NT2/D1 (cell line): Measurements from ENCODE around the gene NSMF.

Experiments used
- SUZ12 ChIP-seq: IDR thresholded peaks from 2 replicates; pipeline ENCODE4 v1.6.1; 2011; ENCODE audit not compliant: insufficient read length, insufficient read depth; ENCODE audit errors: extremely low read depth
- YY1 ChIP-seq: IDR thresholded peaks from 2 replicates; pipeline ENCODE4 v1.6.1; 2011; ENCODE audit not compliant: insufficient read length, insufficient read depth

- TF ChIP-seq SUZ12 (no peak), YY1 (no peak)
These were observed 5.3 kb upstream of the NSMF start for GRCh38 chr9:137464291-137464999.
